Mesothelial cell of epicardium (in vitro differentiated cells): Measurements from ENCODE around the gene EPOP. TPM values are rescaled to one million over a fixed set of nuclear protein-coding genes. Genes with fewer than 3 reads are reported as not detected.

Experiments
- DNase-seq, 2 experiments: peaks; one replicate each; pipeline ENCODE4 v3.0.0; 2021; ENCODE audit warnings: low spot score in 2 of 2; ENCODE audit not compliant: unreplicated experiment in 2 of 2
- H3K27ac Mint-ChIP-seq: 2 replicates; pipeline ENCODE4 v1.8.0; 2021; ENCODE audit warnings: mixed read lengths
- H3K27me3 Mint-ChIP-seq: 2 replicates; pipeline ENCODE4 v1.8.0; 2021; ENCODE audit warnings: low read depth, mixed read lengths
- H3K36me3 Mint-ChIP-seq: 2 replicates; pipeline ENCODE4 v1.8.0; 2021; ENCODE audit warnings: mixed read lengths
- H3K4me1 Mint-ChIP-seq: 2 replicates; pipeline ENCODE4 v1.8.0; 2021; ENCODE audit warnings: mixed read lengths
- H3K4me3 Mint-ChIP-seq: 2 replicates; pipeline ENCODE4 v1.8.0; 2021; ENCODE audit warnings: mild to moderate bottlenecking, moderate library complexity, mixed read lengths
- H3K9me3 Mint-ChIP-seq: 2 replicates; pipeline ENCODE4 v1.8.0; 2021; ENCODE audit warnings: mixed read lengths
- CTCF ChIP-seq: fragments of 200-600 bp; sonication (generic); IDR thresholded peaks from one replicate; pipeline ENCODE4 v1.5.0; 2021; ENCODE audit warnings: antibody characterized with exemption; ENCODE audit not compliant: unreplicated experiment
- total RNA-seq: library from RNA; stranded (reverse); gene quantifications from 3 replicates; pipeline ENCODE4 v1.2.1, GENCODE V29; 2021

The EPOP gene
- total RNA-seq, 1 donor from 2014 or later, result 3.7 TPM

- no peak overlapping the region for H3K27ac Mint-ChIP-seq
- H3K4me3 Mint-ChIP-seq, result no peak overlapping the region
- DNase-seq, result peak in 1 of 2 experiments; percentile 75
- H3K36me3 Mint-ChIP-seq, result no peaks in the 10 kb centered on the region
- H3K4me1 Mint-ChIP-seq, result peaks cover 7% of the 10 kb centered on the region
- no peaks in the 10 kb centered on the region for H3K9me3 Mint-ChIP-seq
- peaks cover 49% of the 10 kb centered on the region for H3K27me3 Mint-ChIP-seq
- TF ChIP-seq CTCF, result peak; percentile 91
These were observed 7.5 kb downstream of the EPOP start for GRCh38 chr17:38667099-38667786.

GRCh38 chr17:38663964-38664644, 10.7 kb downstream of the EPOP start:
- H3K9me3 Mint-ChIP-seq, result no peaks in the 10 kb centered on the region
- H3K36me3 Mint-ChIP-seq, result no peaks in the 10 kb centered on the region
- DNase-seq, result no peak
- no peak overlapping the region for H3K27ac Mint-ChIP-seq
- peaks cover 18% of the 10 kb centered on the region for H3K27me3 Mint-ChIP-seq
- no peak for TF ChIP-seq CTCF
- H3K4me1 Mint-ChIP-seq, result no peaks in the 10 kb centered on the region
- no peak overlapping the region for H3K4me3 Mint-ChIP-seq

- H3K4me3 Mint-ChIP-seq, result no peak overlapping the region
- H3K9me3 Mint-ChIP-seq, result no peaks in the 10 kb centered on the region
- peak in 1 of 2 experiments; percentile 72 for DNase-seq
- peaks cover 1% of the 10 kb centered on the region for H3K4me1 Mint-ChIP-seq
- peak; percentile 59 for TF ChIP-seq CTCF
- no peak overlapping the region for H3K27ac Mint-ChIP-seq
- H3K36me3 Mint-ChIP-seq, result no peaks in the 10 kb centered on the region
- peaks cover 12% of the 10 kb centered on the region for H3K27me3 Mint-ChIP-seq
These were observed 11.5 kb downstream of the EPOP start for GRCh38 chr17:38663125-38663751.

- no peak for TF ChIP-seq CTCF
- Mint-ChIP-seq H3K27ac (no peak overlapping the region), H3K4me1 (peaks cover 4% of the 10 kb centered on the region), H3K36me3 (no peaks in the 10 kb centered on the region), H3K9me3 (no peaks in the 10 kb centered on the region), H3K4me3 (no peak overlapping the region), H3K27me3 (peaks cover 10% of the 10 kb centered on the region)
- no peak for DNase-seq
These were observed 14.4 kb downstream of the EPOP start for GRCh38 chr17:38660097-38661025.

GRCh38 chr17:38659415-38659814, 15.3 kb downstream of the EPOP start:
- Mint-ChIP-seq H3K27me3 (peaks cover 14% of the 10 kb centered on the region), H3K4me1 (peaks cover 9% of the 10 kb centered on the region), H3K36me3 (no peaks in the 10 kb centered on the region), H3K4me3 (no peak overlapping the region), H3K27ac (no peak overlapping the region), H3K9me3 (no peaks in the 10 kb centered on the region)
- no peak for TF ChIP-seq CTCF
- no peak for DNase-seq
